K562 (cell line): ENCODE data around the gene SBF1. TPM values are rescaled to one million over a fixed set of nuclear protein-coding genes. Genes with fewer than 3 reads are reported as not detected.

Experiments used
- ATAC-seq: fragments of 200-7000 bp; cut with Tn5 transposase; 3 replicates; pipeline ENCODE4 v1.9.1; 2020; ENCODE audit warnings: moderate library complexity
- BruUV-seq: library from RNA; stranded (reverse); fragments of 400-500 nt; replicated peaks from 2 replicates; lab custom pipeline; 2021; lab: Mats Ljungman, UMichigan
- CTCF ChIA-PET: fragments of 300-600 bp; formaldehyde crosslinking; extraction: SDS; loops from one replicate; lab custom pipeline; 2021; ENCODE audit warnings: low intra/inter-chr PET ratio; lab: Yijun Ruan, JAX
- POLR2A ChIA-PET: fragments of 300-600, 350-650 bp; sonication (Branson Sonifier 250); formaldehyde crosslinking; extraction: SDS; loops from one replicate; lab custom pipeline; 2021; ENCODE audit warnings: antibody characterized with exemption, inconsistent platforms; lab: Yijun Ruan, JAX
- DNase-seq, 4 experiments: peaks; one replicate each; pipeline versions ENCODE4 v3.0.0 to v3.0.0-alpha.2; 2011 to 2018; ENCODE audit warnings: low spot score in 3 of 4, mixed read lengths in 3 of 4; ENCODE audit errors: extremely low read depth in 1 of 4
- FAIRE-seq: peaks from 2 replicates; lab custom pipeline; 2011; peaks lifted over from hg19 to GRCh38; lab: Jason Lieb, UNC
- H2AFZ ChIP-seq: 2 replicates; pipeline ENCODE4 v1.6.0; 2011; ENCODE audit warnings: low read depth, low read length, control low read depth, inconsistent platforms
- H3K27ac ChIP-seq: fragments of 200-600 bp; 3 replicates; pipeline ENCODE4 v1.8.0; 2011; ENCODE audit warnings: low read depth, mild to moderate bottlenecking, control low read depth, inconsistent platforms, low read length, moderate library complexity, mixed read lengths; ENCODE audit errors: extremely low read depth
- H3K27me3 ChIP-seq, 2 experiments: fragments of 300-600 bp in 1 of 2; 2 replicates in 1 of 2; 3 replicates in 1 of 2; pipeline versions ENCODE4 v1.6.0 to v1.8.0; 2011; ENCODE audit warnings: inconsistent platforms in 2 of 2, low read length in 2 of 2, mild to moderate bottlenecking in 1 of 2, mixed read lengths in 1 of 2, moderate library complexity in 1 of 2; ENCODE audit not compliant: control insufficient read depth in 2 of 2, insufficient read depth in 2 of 2
- H3K36me3 ChIP-seq: fragments of 300-600 bp; 3 replicates; pipeline ENCODE4 v1.8.0; 2011; ENCODE audit warnings: mild to moderate bottlenecking, low read length, inconsistent platforms; ENCODE audit not compliant: control insufficient read depth, insufficient read depth
- H3K4me1 ChIP-seq, 2 experiments: fragments of 200-600 bp in 1 of 2; replicated peaks in 1 of 2; 2 replicates in 1 of 2; 3 replicates in 1 of 2; pipeline versions ENCODE4 v1.5.1 to v1.8.0; 2011; ENCODE audit warnings: inconsistent platforms in 2 of 2, low read length in 2 of 2, mild to moderate bottlenecking in 1 of 2, mixed read lengths in 1 of 2, moderate library complexity in 1 of 2; ENCODE audit not compliant: control insufficient read depth in 2 of 2, insufficient read depth in 2 of 2
- H3K4me2 ChIP-seq: 2 replicates; pipeline ENCODE4 v1.6.1; 2011; ENCODE audit warnings: low read length, control low read depth, inconsistent platforms, mixed read lengths; ENCODE audit not compliant: insufficient read depth
- H3K4me3 ChIP-seq: fragments of 200-600 bp; sonication (generic), shearing (Covaris generic); 2 replicates; pipeline ENCODE4 v1.5.1; 2016; ENCODE audit warnings: control low read depth, inconsistent platforms
- H3K79me2 ChIP-seq: fragments of 200-600 bp; 3 replicates; pipeline ENCODE4 v1.8.0; 2011; ENCODE audit warnings: low read length, inconsistent platforms; ENCODE audit not compliant: control insufficient read depth, insufficient read depth
- H3K9ac ChIP-seq, 2 experiments: 2 replicates each; pipeline versions ENCODE4 v1.6.0 to v1.6.1; 2011; ENCODE audit warnings: low read depth in 2 of 2, low read length in 2 of 2, control low read depth in 1 of 2, inconsistent platforms in 1 of 2, mild to moderate bottlenecking in 1 of 2, mixed read lengths in 1 of 2; ENCODE audit not compliant: insufficient read depth in 1 of 2
- H3K9me1 ChIP-seq: one replicate; pipeline ENCODE4 v1.6.0; 2011; ENCODE audit warnings: inconsistent platforms, mild to moderate bottlenecking, low read length, moderate library complexity; ENCODE audit not compliant: control insufficient read depth, insufficient read depth
- H3K9me3 ChIP-seq: replicated peaks from 2 replicates; pipeline ENCODE4 v1.5.1; 2011; ENCODE audit warnings: low read depth, low read length, inconsistent platforms; ENCODE audit not compliant: control insufficient read depth, insufficient read depth
- H4K20me1 ChIP-seq: replicated peaks from 2 replicates; pipeline ENCODE4 v1.6.1; 2011; ENCODE audit warnings: low read length, inconsistent platforms, mixed read lengths; ENCODE audit not compliant: control insufficient read depth, insufficient read depth
- E4F1 ChIP-seq: fragments of 250-450 bp; sonication (Bioruptor Pico); IDR thresholded peaks from 2 replicates; pipeline ENCODE4 v1.5.0; 2021; ENCODE audit warnings: mild to moderate bottlenecking, borderline replicate concordance
- HEY1 ChIP-seq: fragments of 250-450 bp; sonication (Bioruptor Pico); IDR thresholded peaks from 2 replicates; pipeline ENCODE4 v1.5.0; 2020; ENCODE audit warnings: mild to moderate bottlenecking, moderate library complexity, borderline replicate concordance
- KLF6 ChIP-seq: fragments of 250-450 bp; sonication (Bioruptor Pico); IDR thresholded peaks from 2 replicates; pipeline ENCODE4 v1.4.0; 2020; ENCODE audit warnings: mild to moderate bottlenecking, moderate library complexity, borderline replicate concordance
- POLR2A ChIP-seq: fragments of 450-650 bp; conservative IDR thresholded peaks from 2 replicates; pipeline ENCODE4 v1.6.1; 2016
- POLR2G ChIP-seq: fragments of 200-400 bp; formaldehyde crosslinking; IDR thresholded peaks from 2 replicates; pipeline ENCODE4 v1.6.1; 2017; ENCODE audit warnings: low read depth, mild to moderate bottlenecking, antibody characterized with exemption, low read length, moderate library complexity
- SRSF7 ChIP-seq: fragments of 200-400 bp; formaldehyde crosslinking; optimal IDR thresholded peaks from 2 replicates; pipeline ENCODE3; 2017; ENCODE audit warnings: mild to moderate bottlenecking, low read depth, low read length
- SUPT5H ChIP-seq: fragments of 450-650 bp; IDR thresholded peaks from 2 replicates; pipeline ENCODE4 v1.6.1; 2016
- ZNF740 ChIP-seq, 3 experiments: fragments of 200-800 bp in 1 of 3; sonication (Bioruptor generic) in 1 of 3; sonication (generic) in 1 of 3; formaldehyde crosslinking in 1 of 3; IDR thresholded peaks; 2 replicates each; pipeline versions ENCODE4 v1.6.1 to v1.8.0; 2016 to 2022; ENCODE audit warnings: mild to moderate bottlenecking in 2 of 3, missing compliant biosample characterization in 2 of 3, missing genetic modification characterization in 2 of 3, missing genetic modification reagents in 1 of 3
- WGBS: fragments of 100-300 bp; shearing (Covaris generic); methylation state at CpG from one replicate; pipeline ENCODE4 v1.1.6; 2016; ENCODE audit warnings: low coverage, mixed read lengths; ENCODE audit not compliant: insufficient coverage; ENCODE audit errors: missing lambda C conversion rate; 5-methylcytosine and 5-hydroxymethylcytosine counted together
- in situ Hi-C: fragments of 300-500 bp; cut with MboI; formaldehyde crosslinking; loops from 4 replicates; pipeline ENCODE4 v1.15.0; 2018; ENCODE audit warnings: inconsistent platforms, mixed read lengths
- intact Hi-C: fragments of 100-400 bp; cut with micrococcal nuclease; formaldehyde crosslinking; loops from 2 replicates; pipeline ENCODE4 v1.14.2; 2022
- polyA plus RNA-seq, 8 experiments: library from polyadenylated mRNA; depleted of rRNA in 4 of 8; stranded (reverse) in 5 of 8; unstranded in 3 of 8; fragments of >200 nt; fragmentation: Nextera tagmentation in 2 of 8; fragmentation: Illumina TruSeq in 1 of 8; extraction: Ambion mirVana in 2 of 8; extraction: Trizol in 1 of 8; gene quantifications; 2 replicates each; pipeline versions ENCODE4 v1.2.1 to v1.2.3, GENCODE V29; 2011 to 2014; ENCODE audit warnings: inconsistent platforms in 1 of 8, missing spikeins in 1 of 8
- total RNA-seq, 7 experiments: library from RNA; depleted of rRNA in 6 of 7; stranded (reverse); fragments of >200 nt in 6 of 7; fragmentation: Illumina TruSeq in 2 of 7; extraction: Trizol in 2 of 7; gene quantifications; 2 replicates each; pipeline versions ENCODE4 v1.2.1 to v1.2.3, GENCODE V29; 2011 to 2021; ENCODE audit warnings: low replicate concordance in 1 of 7

SBF1 gene
- total and polyA plus RNA-seq, 9 of the 15 experiments (the other 6 are each of a cell fraction or from before 2014, with no cell fraction given) = 0.44 to 50.4 (median 11.4) TPM

- Histone ChIP-seq H4K20me1 (no peaks in the 10 kb centered on the region), H3K27ac (no peak overlapping the region), H3K27me3 (no peaks in the 10 kb centered on the region), H3K9me1 (peaks cover 2% of the 10 kb centered on the region), H3K9ac (peak overlapping the region in 1 of 2 experiments; percentile 58; a peak in 1 of 4 replicates), H3K36me3 (peaks cover 54% of the 10 kb centered on the region; the same call in 1 of the 3 replicates), H3K4me1 (peaks cover 0 to 42% of the 10 kb centered on the region in 2 experiments; a peak in 2 of 5 replicates), H2AFZ (no peak overlapping the region), H3K4me2 (no peak overlapping the region), H3K4me3 (no peak overlapping the region), H3K9me3 (no peaks in the 10 kb centered on the region), H3K79me2 (no peaks in the 10 kb centered on the region)
- DNase-seq (no peak), ATAC-seq (no peak), FAIRE-seq (no peak)
- TF ChIP-seq POLR2G = peak; percentile 56; the same call in 1 of the 2 replicates
- TF ChIP-seq E4F1 (CRISPR knock-in tag) = no peak
- peak; percentile 28; the same call in 1 of the 2 replicates for TF ChIP-seq POLR2A
- no peak for TF ChIP-seq ZNF740 (CRISPR knock-in tag; IDR thresholded peaks at IDR 0.05)
- peak in 1 of 2 experiments; percentile 60; a peak in 1 of 4 replicates for TF ChIP-seq ZNF740 (tag; IDR thresholded peaks at IDR 0.05)
- peak; percentile 47 for TF ChIP-seq SUPT5H
- no peak for TF ChIP-seq KLF6
- TF ChIP-seq HEY1 (CRISPR knock-in tag) = no peak
- no peak for TF ChIP-seq SRSF7
- ChIA-PET CTCF (no interaction called here), POLR2A (no interaction called here)
- 81% methylated on average over 6 of the region's 17 CpGs for WGBS
- intact Hi-C loops (no loop called here), in situ Hi-C loops (no loop called here)
- no TSS peak for BruUV-seq
Observed at GRCh38 chr22:50445880-50446707, 28.7 kb downstream of the SBF1 start.
